ENCODE results near the gene ARMH3. TPM values are rescaled to one million over a fixed set of nuclear protein-coding genes. Genes with fewer than 3 reads are reported as not detected.

The ARMH3 gene
- total RNA-seq, 1 donor, result 13.6 TPM

DNA sequence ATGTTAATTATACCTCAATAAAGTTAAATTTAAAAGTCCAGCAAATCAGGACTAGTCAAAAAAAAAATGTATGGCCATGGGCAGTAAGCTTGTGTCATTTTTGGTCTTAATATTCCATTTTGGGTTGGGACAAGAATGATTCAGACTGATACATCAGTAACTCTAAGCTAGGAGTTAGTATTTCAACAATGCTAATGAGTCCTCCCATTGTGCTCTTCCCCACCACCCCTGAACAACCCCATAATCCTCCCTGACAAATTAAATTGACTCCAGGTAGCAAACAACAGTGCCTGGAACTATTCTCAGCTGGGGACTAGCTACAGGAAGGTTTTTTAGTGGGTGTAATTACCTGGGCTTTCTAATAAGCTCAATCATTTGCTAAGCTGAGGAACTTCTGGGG is 181.7 kb downstream of the ARMH3 start:
- no peak for DNase-seq (ENCODE audit: low read depth)
- no peak overlapping the region for H3K4me3 ChIP-seq (ENCODE audit: low read depth, low read length)
- TF ChIP-seq, protein P1, sequence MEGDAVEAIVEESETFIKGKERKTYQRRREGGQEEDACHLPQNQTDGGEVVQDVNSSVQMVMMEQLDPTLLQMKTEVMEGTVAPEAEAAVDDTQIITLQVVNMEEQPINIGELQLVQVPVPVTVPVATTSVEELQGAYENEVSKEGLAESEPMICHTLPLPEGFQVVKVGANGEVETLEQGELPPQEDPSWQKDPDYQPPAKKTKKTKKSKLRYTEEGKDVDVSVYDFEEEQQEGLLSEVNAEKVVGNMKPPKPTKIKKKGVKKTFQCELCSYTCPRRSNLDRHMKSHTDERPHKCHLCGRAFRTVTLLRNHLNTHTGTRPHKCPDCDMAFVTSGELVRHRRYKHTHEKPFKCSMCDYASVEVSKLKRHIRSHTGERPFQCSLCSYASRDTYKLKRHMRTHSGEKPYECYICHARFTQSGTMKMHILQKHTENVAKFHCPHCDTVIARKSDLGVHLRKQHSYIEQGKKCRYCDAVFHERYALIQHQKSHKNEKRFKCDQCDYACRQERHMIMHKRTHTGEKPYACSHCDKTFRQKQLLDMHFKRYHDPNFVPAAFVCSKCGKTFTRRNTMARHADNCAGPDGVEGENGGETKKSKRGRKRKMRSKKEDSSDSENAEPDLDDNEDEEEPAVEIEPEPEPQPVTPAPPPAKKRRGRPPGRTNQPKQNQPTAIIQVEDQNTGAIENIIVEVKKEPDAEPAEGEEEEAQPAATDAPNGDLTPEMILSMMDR (IDR thresholded peaks at IDR 0.05; ENCODE audit: insufficient read depth, low read length), result no peak

DNA sequence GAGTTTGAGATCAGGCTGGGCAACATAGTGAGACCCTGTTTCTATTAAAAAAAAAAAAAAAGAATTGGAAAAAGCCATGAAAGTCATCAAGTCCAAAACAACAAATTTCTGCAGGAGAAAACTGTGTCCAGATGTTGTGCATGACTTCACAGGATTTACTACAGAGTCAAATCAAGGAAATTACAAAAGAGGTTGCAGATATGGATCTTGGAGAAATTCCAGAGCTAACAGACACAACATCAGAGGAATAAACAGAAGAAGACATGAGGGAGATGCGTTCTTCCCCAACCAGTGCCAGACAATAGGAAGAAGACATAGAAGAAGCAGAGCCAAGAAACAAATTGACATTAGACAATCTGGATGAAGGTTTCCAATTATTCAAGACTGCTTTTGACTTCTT is 188.0 kb downstream of the ARMH3 start:
- no peak for DNase-seq (ENCODE audit: low read depth)
- no peak overlapping the region for H3K4me3 ChIP-seq (ENCODE audit: low read depth, low read length)
- TF ChIP-seq, protein P1 (IDR thresholded peaks at IDR 0.05; ENCODE audit: insufficient read depth, low read length), result no peak

GRCh38 chr10:101859530-101859929 is 196.4 kb downstream of the ARMH3 start:
- no peak overlapping the region for H3K4me3 ChIP-seq (ENCODE audit: low read depth, low read length)
- TF ChIP-seq, protein P1 (IDR thresholded peaks at IDR 0.05; ENCODE audit: insufficient read depth, low read length), result no peak
- no peak for DNase-seq (ENCODE audit: low read depth)

DNA sequence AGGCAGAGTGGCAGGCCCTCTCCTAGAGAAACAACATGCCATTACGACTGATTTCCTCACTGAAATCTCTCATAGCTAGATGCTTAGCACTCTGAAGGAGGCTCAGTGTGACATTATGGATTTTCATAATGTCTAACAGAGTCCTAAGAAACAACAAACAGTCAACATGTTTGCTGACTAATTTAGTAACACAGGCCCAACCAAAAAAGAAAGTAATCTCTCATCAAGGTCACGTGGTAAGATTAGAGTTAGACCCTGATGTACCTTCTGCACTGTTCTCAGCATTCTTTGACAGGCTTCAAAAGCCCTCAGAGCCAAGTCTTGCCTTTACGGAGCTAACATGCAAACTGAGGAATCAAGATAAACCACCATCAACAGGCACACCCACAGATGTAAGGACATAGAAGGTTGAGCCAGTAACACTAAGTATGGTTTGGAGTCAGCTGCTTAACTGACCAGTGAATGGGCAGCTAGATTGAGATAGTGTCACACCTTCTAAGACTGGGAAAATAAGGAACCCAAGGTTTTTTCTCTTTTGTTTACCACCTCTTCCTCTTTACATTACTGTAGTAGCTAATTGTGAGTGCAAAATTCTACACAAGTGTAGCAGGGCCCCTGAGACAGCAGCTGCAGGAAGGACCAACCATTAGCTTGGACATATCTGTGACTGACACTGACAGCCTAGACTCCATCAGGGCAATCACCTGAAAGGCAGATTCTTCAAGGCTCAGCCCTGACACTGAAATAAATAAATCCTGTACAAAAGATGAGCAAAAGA is 197.1 kb downstream of the ARMH3 start:
- TF ChIP-seq, protein P1 (IDR thresholded peaks at IDR 0.05; ENCODE audit: insufficient read depth, low read length), result no peak
- H3K4me3 ChIP-seq (ENCODE audit: low read depth, low read length), result no peak overlapping the region
- no peak for DNase-seq (ENCODE audit: low read depth)

- no peak overlapping the region for H3K4me3 ChIP-seq (ENCODE audit: low read depth, low read length)
- TF ChIP-seq, protein P1 (IDR thresholded peaks at IDR 0.05; ENCODE audit: insufficient read depth, low read length), result no peak
- no peak for DNase-seq (ENCODE audit: low read depth)
These were observed 198.0 kb downstream of the ARMH3 start for GRCh38 chr10:101857802-101858476.

GRCh38 chr10:101856626-101857025 is 199.3 kb downstream of the ARMH3 start:
- no peak for DNase-seq (ENCODE audit: low read depth)
- TF ChIP-seq, protein P1 (IDR thresholded peaks at IDR 0.05; ENCODE audit: insufficient read depth, low read length), result no peak

More at GRCh38 chr10:101856626-101857025, 199.3 kb downstream of the ARMH3 start:
- no peak overlapping the region for H3K4me3 ChIP-seq (ENCODE audit: low read depth, low read length)
